ENCODE measurements around the gene ARHGAP8. TPM values are rescaled to one million over a fixed set of nuclear protein-coding genes. Genes with fewer than 3 reads are reported as not detected.

ARHGAP8 gene
- total and polyA plus RNA-seq, 2 experiments from 2014 or later: 24.0 to 50.4 TPM

- H3K4me1 ChIP-seq (ENCODE audit: insufficient read depth): peaks cover 21% of the 10 kb centered on the region
- H4K20me1 ChIP-seq (ENCODE audit: insufficient read depth, poor library complexity, severe bottlenecking): peaks cover 4% of the 10 kb centered on the region
- TF ChIP-seq EZH2 (IDR thresholded peaks at IDR 0.05; ENCODE audit: borderline replicate concordance) (no peak), CTCF (IDR thresholded peaks at IDR 0.05; ENCODE audit: poor library complexity) (no peak), EZH2phosphoT487 (IDR thresholded peaks at IDR 0.05; ENCODE audit: low read depth, severe bottlenecking, unreplicated experiment) (no peak)
- no peak overlapping the region for H3K4me2 ChIP-seq
- H3K4me3 ChIP-seq: no peak overlapping the region
- no peaks in the 10 kb centered on the region for H3K79me2 ChIP-seq
- DNase-seq (ENCODE audit: low spot score): no peak
- no peak overlapping the region for H3K27ac ChIP-seq
- H3K9me3 ChIP-seq (ENCODE audit: low read depth): no peaks in the 10 kb centered on the region
- H2AFZ ChIP-seq: no peak overlapping the region
- no peaks in the 10 kb centered on the region for H3K9me2 ChIP-seq (replicated peaks; ENCODE audit: insufficient read depth)
- 96% methylated on average over 19 of the region's 19 CpGs for WGBS (ENCODE audit: low lambda C conversion rate, missing lambda C conversion rate)
- no peaks in the 10 kb centered on the region for H3K27me3 ChIP-seq
- no peaks in the 10 kb centered on the region for H3K36me3 ChIP-seq (replicated peaks; ENCODE audit: insufficient read depth, low read depth)
These were observed 21.7 kb upstream of the ARHGAP8 start for GRCh38 chr22:44730490-44731356.

GRCh38 chr22:44731357-44731970, 20.9 kb upstream of the ARHGAP8 start:
- no peaks in the 10 kb centered on the region for H3K9me2 ChIP-seq (replicated peaks; ENCODE audit: insufficient read depth)
- no peaks in the 10 kb centered on the region for H3K36me3 ChIP-seq (replicated peaks; ENCODE audit: insufficient read depth, low read depth)
- no peaks in the 10 kb centered on the region for H3K27me3 ChIP-seq
- no peak overlapping the region for H2AFZ ChIP-seq
- H3K27ac ChIP-seq: no peak overlapping the region
- TF ChIP-seq EZH2 (IDR thresholded peaks at IDR 0.05; ENCODE audit: borderline replicate concordance): no peak
- TF ChIP-seq CTCF (IDR thresholded peaks at IDR 0.05; ENCODE audit: poor library complexity): no peak
- peaks cover 21% of the 10 kb centered on the region for H3K4me1 ChIP-seq (ENCODE audit: insufficient read depth)
- peaks cover 4% of the 10 kb centered on the region for H4K20me1 ChIP-seq (ENCODE audit: insufficient read depth, poor library complexity, severe bottlenecking)
- no peaks in the 10 kb centered on the region for H3K9me3 ChIP-seq (ENCODE audit: low read depth)
- H3K4me2 ChIP-seq: no peak overlapping the region
- DNase-seq (ENCODE audit: low spot score): no peak
- H3K4me3 ChIP-seq: no peak overlapping the region
- no peaks in the 10 kb centered on the region for H3K79me2 ChIP-seq
- WGBS (ENCODE audit: low lambda C conversion rate, missing lambda C conversion rate): 94% methylated on average over 7 of the region's 7 CpGs

GRCh38 chr22:44732017-44732561, 20.3 kb upstream of the ARHGAP8 start:
- H3K9me3 ChIP-seq (ENCODE audit: low read depth): no peaks in the 10 kb centered on the region
- no peak overlapping the region for H3K4me2 ChIP-seq
- no peak overlapping the region for H3K4me3 ChIP-seq
- H3K27me3 ChIP-seq: no peaks in the 10 kb centered on the region
- TF ChIP-seq EZH2phosphoT487 (IDR thresholded peaks at IDR 0.05; ENCODE audit: low read depth, severe bottlenecking, unreplicated experiment): no peak
- no peak for TF ChIP-seq EZH2 (IDR thresholded peaks at IDR 0.05; ENCODE audit: borderline replicate concordance)
- TF ChIP-seq CTCF (IDR thresholded peaks at IDR 0.05; ENCODE audit: poor library complexity): no peak
- 90% methylated on average over 20 of the region's 21 CpGs for WGBS (ENCODE audit: low lambda C conversion rate, missing lambda C conversion rate)
- H4K20me1 ChIP-seq (ENCODE audit: insufficient read depth, poor library complexity, severe bottlenecking): peaks cover 4% of the 10 kb centered on the region
- no peak overlapping the region for H3K27ac ChIP-seq
- H2AFZ ChIP-seq: no peak overlapping the region
- no peaks in the 10 kb centered on the region for H3K9me2 ChIP-seq (replicated peaks; ENCODE audit: insufficient read depth)
- no peaks in the 10 kb centered on the region for H3K36me3 ChIP-seq (replicated peaks; ENCODE audit: insufficient read depth, low read depth)
- no peaks in the 10 kb centered on the region for H3K79me2 ChIP-seq
- DNase-seq (ENCODE audit: low spot score): no peak
- H3K4me1 ChIP-seq (ENCODE audit: insufficient read depth): peaks cover 23% of the 10 kb centered on the region

Data from hepatocyte (in vitro differentiated cells).